GM21515 (cell line): Measurements from ENCODE around the gene TBX2.
A peak's percentile ranks its signal among the peaks of the same experiment; 100 is the strongest.

Experiments used
- ATAC-seq: cut with Tn5 transposase; IDR thresholded peaks from one replicate; pipeline ENCODE4 v1.9.1; 2021; ENCODE audit not compliant: unreplicated experiment

The TBX2 gene

GRCh38 chr17:61402073-61402541 lies 2.5 kb downstream of the TBX2 start:
- no peak for ATAC-seq

- ATAC-seq: no peak
Measured at GRCh38 chr17:61402978-61403800, 3.5 kb downstream of the TBX2 start.

GRCh38 chr17:61403801-61404662 lies 4.4 kb downstream of the TBX2 start:
- no peak for ATAC-seq

- no peak for ATAC-seq
Measured at GRCh38 chr17:61404663-61404912, 4.9 kb downstream of the TBX2 start.

- ATAC-seq: no peak
Measured at GRCh38 chr17:61404913-61405685, 5.5 kb downstream of the TBX2 start.

- ATAC-seq: no peak
Measured at GRCh38 chr17:61405686-61406536, 6.3 kb downstream of the TBX2 start.

- no peak for ATAC-seq
Measured at GRCh38 chr17:61406537-61406845, 6.8 kb downstream of the TBX2 start.

GRCh38 chr17:61406971-61407911 lies 7.6 kb downstream of the TBX2 start:
- ATAC-seq: no peak

GRCh38 chr17:61408151-61409041 lies 8.8 kb downstream of the TBX2 start:
- no peak for ATAC-seq

- peak; percentile 42 for ATAC-seq
Measured at GRCh38 chr17:61409301-61410112, 9.9 kb downstream of the TBX2 start.

GRCh38 chr17:61410141-61411010 lies 10.7 kb downstream of the TBX2 start:
- ATAC-seq: no peak

GRCh38 chr17:61411011-61411260 lies 11.3 kb downstream of the TBX2 start:
- ATAC-seq: no peak

- ATAC-seq: no peak
Measured at GRCh38 chr17:61411261-61412142, 11.9 kb downstream of the TBX2 start.

- ATAC-seq: peak; percentile 61
Measured at GRCh38 chr17:61412143-61412859, 12.7 kb downstream of the TBX2 start.

GRCh38 chr17:61412860-61413660 lies 13.4 kb downstream of the TBX2 start:
- ATAC-seq: no peak
